H7 (cell line): ENCODE data around the gene ELOF1. TPM values are rescaled to one million over a fixed set of nuclear protein-coding genes. Genes with fewer than 3 reads are reported as not detected.
A peak's percentile ranks its signal among the peaks of the same experiment; 100 is the strongest.
"Not testable (repeated sequence)": the region's sequence is repeated elsewhere in the genome, so short reads cannot be mapped to it uniquely, and the experiment has no call there.

ENCODE experiments used
- DNase-seq: peaks from one replicate; pipeline ENCODE4 v3.0.0; 2012
- H3K27me3 ChIP-seq: 2 replicates; pipeline ENCODE4 v1.6.0; 2011; ENCODE audit warnings: mild to moderate bottlenecking, low read length; ENCODE audit not compliant: control insufficient read depth, insufficient read depth
- H3K36me3 ChIP-seq: replicated peaks from 2 replicates; pipeline ENCODE4 v1.5.1; 2011; ENCODE audit warnings: low read length; ENCODE audit not compliant: control insufficient read depth, insufficient read depth
- H3K4me3 ChIP-seq: 2 replicates; pipeline ENCODE4 v1.5.1; 2011; ENCODE audit warnings: low read depth, mild to moderate bottlenecking, control low read depth, low read length, moderate library complexity; ENCODE audit not compliant: insufficient read depth
- total RNA-seq: library from RNA; depleted of rRNA; stranded (reverse); fragments of >200 nt; shearing (Covaris generic); gene quantifications from 2 replicates; pipeline ENCODE4 v1.2.3, GENCODE V29; 2014; rRNA removed

Gene ELOF1
- 48.2 and 66.7 TPM in 2 replicates for total RNA-seq

GRCh38 chr19:11558881-11559828 lies at the start of gene ELOF1:
TSS of gene ELOF1 (minus strand) at chr19:11559230. CDS start at chr19:11554347, 4,883 bp downstream.
- peak; percentile 99 for DNase-seq
- H3K27me3 ChIP-seq: no peaks in the 10 kb centered on the region
- H3K4me3 ChIP-seq: peak within 1 kb of the TSS; percentile 87
- H3K36me3 ChIP-seq: peaks cover 7% of the 10 kb centered on the region

- Histone ChIP-seq H3K4me3 (no peak overlapping the region), H3K36me3 (peaks cover 8% of the 10 kb centered on the region), H3K27me3 (no peaks in the 10 kb centered on the region)
Observed at GRCh38 chr19:11606484-11606883, 47.5 kb upstream of the ELOF1 start.

DNA sequence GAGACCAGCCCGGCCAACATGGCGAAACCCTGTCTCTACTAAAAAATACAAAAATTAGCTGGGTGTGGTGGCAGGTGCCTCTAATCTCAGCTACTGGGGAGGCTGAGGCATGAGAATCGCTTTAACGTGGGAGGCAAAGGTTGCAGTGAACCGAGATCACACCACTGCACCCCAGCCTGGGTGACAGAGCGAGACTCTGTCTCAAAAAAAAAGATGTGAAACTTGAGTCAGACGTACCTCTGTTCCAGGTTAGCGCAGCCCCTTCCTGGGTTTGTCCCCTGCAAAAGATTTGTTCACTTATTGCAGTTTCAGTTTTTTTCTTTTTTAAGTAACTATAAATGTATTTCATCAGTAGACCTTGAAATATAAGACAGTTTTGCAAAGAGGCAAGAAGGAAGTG lies 40.7 kb upstream of the ELOF1 start:
- not testable (repeated sequence) for H3K4me3 ChIP-seq, DNase-seq, H3K27me3 ChIP-seq, H3K36me3 ChIP-seq

More at GRCh38 chr19:11606484-11606883, 47.5 kb upstream of the ELOF1 start:
- DNase-seq: no peak

- no peaks in the 10 kb centered on the region for H3K27me3 ChIP-seq
- H3K36me3 ChIP-seq: peaks cover 2% of the 10 kb centered on the region
- H3K4me3 ChIP-seq: no peak overlapping the region
- DNase-seq: no peak
Observed at GRCh38 chr19:11598746-11599145, 39.7 kb upstream of the ELOF1 start.

DNA sequence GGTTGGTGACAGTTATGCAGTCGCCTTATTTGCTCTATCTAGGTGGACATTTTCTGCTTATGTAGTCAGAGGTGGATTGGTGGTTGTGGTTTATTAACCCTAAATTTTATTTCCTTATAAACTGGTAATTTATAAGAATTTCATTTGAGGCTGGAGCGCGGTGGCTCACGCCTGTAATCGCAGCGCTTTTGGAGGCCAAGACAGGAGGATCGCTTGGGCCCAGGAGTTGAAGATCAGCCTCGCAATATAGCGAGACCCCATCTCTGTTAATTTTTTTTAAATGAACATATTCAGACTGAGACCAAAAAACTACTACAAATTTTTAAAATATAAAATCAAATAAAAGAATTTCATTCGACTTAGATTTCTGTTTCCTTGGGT lies 39.1 kb upstream of the ELOF1 start:
- peak overlapping the region; percentile 93 for H3K4me3 ChIP-seq
- DNase-seq: no peak

DNA sequence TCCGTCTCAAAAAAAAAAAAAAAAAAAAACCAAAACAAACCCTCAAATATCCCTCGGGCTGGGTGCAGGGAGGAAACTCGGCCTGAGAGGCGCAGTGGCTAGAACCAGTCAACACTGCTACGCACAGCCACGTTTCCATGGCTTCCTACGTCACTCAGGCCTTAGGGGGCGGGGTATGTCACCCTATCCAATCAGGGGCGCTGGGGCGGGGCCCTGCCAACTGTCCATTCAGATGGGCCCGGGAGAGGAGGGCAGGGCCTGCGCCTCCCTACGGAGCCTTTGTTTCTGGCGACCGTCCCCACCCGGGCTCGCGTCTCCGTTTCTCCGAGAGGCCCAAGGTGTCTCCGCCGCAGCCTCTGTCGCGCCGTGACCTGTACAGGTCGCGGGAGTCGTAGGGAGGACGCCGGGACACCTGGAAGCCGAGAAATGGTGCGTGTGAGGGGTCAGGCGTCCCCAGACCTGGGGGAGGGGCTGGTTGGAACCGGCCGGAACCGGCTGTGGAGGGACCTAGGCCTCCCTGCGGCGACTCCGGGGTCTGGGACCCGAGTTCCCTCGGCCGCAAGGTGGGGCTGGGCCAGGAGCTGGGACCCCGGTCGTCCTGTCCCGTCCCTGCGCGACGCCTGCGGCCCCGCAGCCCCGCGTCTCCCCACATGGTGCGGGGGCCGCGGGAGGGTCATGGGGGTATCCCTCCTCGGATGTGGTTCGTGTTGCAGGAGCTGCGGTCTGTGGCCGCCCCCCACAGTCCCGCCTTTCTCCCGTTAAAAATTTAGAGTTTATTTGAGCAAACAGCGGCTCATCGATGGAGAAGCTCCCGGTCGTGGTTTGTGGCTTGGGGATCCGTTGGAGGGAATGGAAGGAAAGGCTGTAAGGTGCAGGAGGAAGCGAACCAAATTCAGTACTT lies 38.4 kb upstream of the ELOF1 start, which contains the start of gene ZNF627:
TSS of gene ZNF627 (plus strand) at position 282 of the 901 bp plus-strand sequence. CDS start at position 427, 145 bp downstream.
- peak; percentile 98 for DNase-seq
- Histone ChIP-seq H3K36me3 (peaks cover 2% of the 10 kb centered on the region), H3K4me3 (peak within 1 kb of the TSS; percentile 93), H3K27me3 (no peaks in the 10 kb centered on the region)

More for the DNA sequence above, 39.1 kb upstream of the ELOF1 start:
- Histone ChIP-seq H3K36me3 (peaks cover 2% of the 10 kb centered on the region), H3K27me3 (no peaks in the 10 kb centered on the region)

DNA sequence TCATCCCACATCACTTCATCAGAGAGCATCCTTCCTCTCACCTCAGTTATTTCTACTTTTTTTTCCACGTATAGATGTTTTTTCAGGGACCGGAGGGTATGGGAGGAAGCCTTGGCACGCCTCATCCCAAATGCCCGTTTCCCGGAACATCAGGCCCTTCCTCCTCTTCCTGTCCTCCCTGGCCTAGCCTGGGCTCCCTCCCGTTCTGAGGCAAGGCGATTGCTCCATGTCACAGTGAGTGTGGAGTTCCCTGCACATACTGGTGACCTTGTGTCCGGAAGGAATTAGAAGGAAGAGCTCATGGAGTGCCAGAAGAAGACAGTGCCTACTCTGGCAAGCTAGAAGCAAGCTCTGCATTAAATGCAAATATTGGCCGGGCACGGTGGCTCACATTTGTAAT lies 37.1 kb upstream of the ELOF1 start:
- no peak overlapping the region for H3K4me3 ChIP-seq

GRCh38 chr19:11594084-11594483 lies 35.1 kb upstream of the ELOF1 start:
- Histone ChIP-seq H3K4me3 (no peak overlapping the region), H3K27me3 (no peaks in the 10 kb centered on the region; the same call in 1 of the 2 replicates), H3K36me3 (no peaks in the 10 kb centered on the region; the same call in 1 of the 2 replicates)
- DNase-seq: no peak

More for the DNA sequence above, 37.1 kb upstream of the ELOF1 start:
- H3K36me3 ChIP-seq: peaks cover 2% of the 10 kb centered on the region
- H3K27me3 ChIP-seq: no peaks in the 10 kb centered on the region
- DNase-seq: no peak

DNA sequence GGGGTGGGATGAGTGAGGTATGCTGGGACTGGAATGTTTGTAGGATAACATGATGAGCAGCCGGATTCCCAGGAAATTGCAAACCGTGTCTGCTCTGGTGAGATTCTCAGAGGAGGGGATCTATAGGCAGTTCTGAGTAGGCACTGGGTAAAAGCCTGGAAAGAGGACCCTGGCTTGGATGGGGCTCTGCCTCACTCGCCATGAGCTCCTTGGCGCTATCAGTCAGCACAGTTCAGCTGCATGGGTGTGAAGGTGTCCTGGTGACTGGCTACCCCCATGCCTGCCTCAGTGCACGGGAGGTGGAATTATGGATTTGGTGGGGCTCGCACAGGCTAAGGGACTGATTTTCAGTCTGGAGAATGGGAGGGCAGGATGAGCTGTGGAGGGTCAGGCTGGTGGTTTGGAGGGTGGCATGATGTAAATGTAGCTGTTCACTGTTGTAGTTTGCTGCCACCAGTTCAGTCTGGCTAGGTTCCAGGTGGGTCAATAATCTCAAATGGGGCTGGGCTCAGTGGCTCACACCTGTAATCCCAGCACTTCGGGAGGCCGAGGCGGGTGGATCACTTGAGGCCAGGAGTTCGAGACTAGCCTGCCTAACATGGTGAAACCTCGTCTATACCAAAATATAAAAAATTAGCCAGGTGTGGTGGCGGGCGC lies 29.1 kb upstream of the ELOF1 start:
- Histone ChIP-seq H3K4me3 (no peak overlapping the region), H3K36me3 (no peaks in the 10 kb centered on the region), H3K27me3 (no peaks in the 10 kb centered on the region; the same call in 1 of the 2 replicates)
- no peak for DNase-seq

DNA sequence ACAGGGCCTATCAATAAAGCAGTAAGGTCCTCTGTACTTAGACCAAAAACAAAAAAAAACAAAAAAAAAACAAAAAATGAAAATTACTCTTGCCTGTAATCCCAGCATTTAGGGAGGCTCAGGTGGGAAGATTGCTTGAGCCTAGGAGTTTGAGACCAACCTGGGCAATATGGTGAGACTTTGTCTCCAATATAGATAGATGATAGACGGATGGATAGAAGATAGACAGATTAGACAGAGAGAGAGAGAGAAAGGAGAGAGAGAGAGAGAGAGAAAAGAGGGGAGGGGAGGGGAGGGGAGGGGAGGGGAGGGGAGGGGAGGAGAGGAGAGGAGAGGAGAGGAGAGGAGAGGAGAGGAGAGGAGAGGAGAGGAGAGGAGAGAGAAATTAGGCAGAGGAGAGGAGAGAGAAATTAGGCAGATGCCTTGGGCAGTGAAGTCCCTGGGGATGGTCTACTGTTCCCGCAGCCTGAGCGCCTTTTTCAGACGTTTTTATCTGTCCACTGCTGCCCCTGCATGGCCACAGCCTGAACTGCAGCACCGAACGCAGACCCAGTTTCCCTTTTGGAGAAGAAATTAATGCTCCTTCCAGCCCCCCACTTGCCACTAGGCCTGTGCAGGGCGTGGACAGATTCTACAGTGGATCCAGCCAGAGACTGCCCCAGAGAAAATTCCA lies 28.4 kb upstream of the ELOF1 start:
- DNase-seq: peak; percentile 91
- Histone ChIP-seq H3K27me3 (no peaks in the 10 kb centered on the region; the same call in 1 of the 2 replicates), H3K4me3 (no peak overlapping the region), H3K36me3 (no peaks in the 10 kb centered on the region)

DNA sequence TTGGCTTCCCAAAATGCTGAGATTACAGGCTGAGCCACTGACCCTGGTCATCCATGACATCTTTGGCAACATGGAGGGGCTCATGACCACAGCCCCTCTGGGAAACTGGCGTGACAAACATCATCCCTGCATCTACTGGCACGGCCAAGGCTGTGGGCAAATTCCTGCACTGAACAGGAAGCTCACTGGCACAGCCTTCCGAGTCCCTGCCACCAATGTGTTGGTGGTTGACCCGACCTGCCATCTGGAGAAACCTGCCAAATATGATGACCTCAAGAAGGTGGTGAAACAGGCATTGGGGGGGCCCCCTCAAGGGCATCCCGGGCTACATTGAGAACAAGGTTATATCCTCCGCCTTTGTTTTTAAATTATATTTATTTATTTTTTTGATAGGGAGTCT lies 27.3 kb upstream of the ELOF1 start:
- DNase-seq: no peak
- H3K4me3 ChIP-seq: no peak overlapping the region
- no peaks in the 10 kb centered on the region for H3K36me3 ChIP-seq
- no peaks in the 10 kb centered on the region; the same call in 1 of the 2 replicates for H3K27me3 ChIP-seq

DNA sequence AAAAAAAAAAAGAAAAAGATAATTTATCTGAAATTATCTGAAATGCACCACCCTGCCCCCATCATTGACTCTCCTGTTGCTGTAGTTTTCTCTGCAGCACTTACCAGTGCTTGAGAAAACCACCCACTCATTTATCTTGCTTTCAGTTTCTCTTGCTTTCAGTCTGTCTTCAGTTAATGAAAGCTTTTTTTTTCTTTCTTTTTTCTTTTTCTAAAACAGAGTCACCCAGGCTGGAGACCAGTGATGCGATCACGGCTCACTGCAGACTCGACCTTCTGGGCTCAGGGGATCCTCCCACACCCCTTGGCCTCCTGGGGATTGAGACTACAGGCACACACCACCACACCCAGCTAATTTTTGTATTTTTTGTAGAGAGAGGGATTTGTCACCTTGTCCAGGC lies 22.7 kb upstream of the ELOF1 start:
- DNase-seq: no peak
- no peaks in the 10 kb centered on the region; the same call in 1 of the 2 replicates for H3K27me3 ChIP-seq

GRCh38 chr19:11580116-11580515 lies 21.1 kb upstream of the ELOF1 start:
- Histone ChIP-seq H3K4me3 (no peak overlapping the region), H3K36me3 (no peaks in the 10 kb centered on the region), H3K27me3 (no peaks in the 10 kb centered on the region; the same call in 1 of the 2 replicates)
- DNase-seq: no peak

More for the DNA sequence above, 22.7 kb upstream of the ELOF1 start:
- Histone ChIP-seq H3K36me3 (no peaks in the 10 kb centered on the region), H3K4me3 (no peak overlapping the region)
